Erythroblast (primary cell): ENCODE data around the gene ZNF814.
"Not testable (repeated sequence)": the region's sequence is repeated elsewhere in the genome, so short reads cannot be mapped to it uniquely, and the experiment has no call there.

ENCODE experiments used
- GATA1 ChIP-seq: IDR thresholded peaks from 2 replicates; pipeline ENCODE4 v1.6.1; 2011; ENCODE audit warnings: low read depth, mild to moderate bottlenecking, control low read depth, low read length, moderate library complexity
- POLR2A ChIP-seq: IDR thresholded peaks from 2 replicates; pipeline ENCODE4 v1.6.1; 2011; ENCODE audit warnings: mild to moderate bottlenecking, low read length

DNA sequence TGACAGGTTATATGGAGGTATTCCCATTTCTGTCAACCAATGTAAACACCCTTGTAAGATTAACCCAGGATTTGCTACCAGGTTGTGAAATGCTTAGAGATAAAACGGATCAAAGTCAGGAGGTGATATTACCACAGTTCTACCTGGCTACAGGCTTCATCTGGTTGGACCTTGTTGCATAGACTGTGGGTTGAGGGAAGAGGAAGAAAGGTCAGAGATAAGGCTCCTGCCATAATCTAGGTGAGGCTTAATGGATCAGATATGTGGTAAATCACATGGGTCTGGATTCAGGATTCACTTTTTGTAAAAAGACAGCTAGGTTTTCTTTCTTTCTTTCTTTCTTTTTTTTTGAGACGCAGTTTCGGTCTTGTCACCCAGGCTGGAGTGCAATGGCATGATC, 67.3 kb downstream of the ZNF814 start:
- TF ChIP-seq POLR2A, GATA1: not testable (repeated sequence)
